Central memory CD8-positive, alpha-beta T cell (primary cell): Measurements from ENCODE around the gene ALPK3.
"Not testable (repeated sequence)": the region's sequence is repeated elsewhere in the genome, so short reads cannot be mapped to it uniquely, and the experiment has no call there.

Experiments
- ATAC-seq: fragments of 150-1000 bp; cut with Tn5 transposase; replicated peaks from 2 replicates; pipeline ENCODE4 v1.10.0; 2022; ENCODE audit warnings: mild to moderate bottlenecking, moderate FRiP score, moderate number of reproducible peaks; ENCODE audit not compliant: poor library complexity, severe bottlenecking; ENCODE audit errors: extremely low read depth
- DNase-seq, 2 donors: peaks; one replicate each; pipeline ENCODE4 v3.0.0; 2021; ENCODE audit warnings: low spot score in 2 of 2
- H3K27ac Mint-ChIP-seq: one replicate; pipeline ENCODE4 v1.8.0; 2022; ENCODE audit warnings: low read depth, mild to moderate bottlenecking, moderate library complexity, mixed read lengths
- H3K27me3 Mint-ChIP-seq: one replicate; pipeline ENCODE4 v1.8.0; 2022; ENCODE audit warnings: mixed read lengths
- H3K36me3 Mint-ChIP-seq: one replicate; pipeline ENCODE4 v1.8.0; 2022; ENCODE audit warnings: mild to moderate bottlenecking, moderate library complexity, mixed read lengths; ENCODE audit not compliant: insufficient read depth
- H3K4me1 Mint-ChIP-seq: one replicate; pipeline ENCODE4 v1.8.0; 2022; ENCODE audit warnings: mixed read lengths
- H3K4me3 Mint-ChIP-seq: one replicate; pipeline ENCODE4 v1.8.0; 2022; ENCODE audit warnings: mild to moderate bottlenecking, moderate library complexity, mixed read lengths
- H3K9me3 Mint-ChIP-seq: one replicate; pipeline ENCODE4 v1.8.0; 2022; ENCODE audit warnings: mixed read lengths

The ALPK3 gene

DNA sequence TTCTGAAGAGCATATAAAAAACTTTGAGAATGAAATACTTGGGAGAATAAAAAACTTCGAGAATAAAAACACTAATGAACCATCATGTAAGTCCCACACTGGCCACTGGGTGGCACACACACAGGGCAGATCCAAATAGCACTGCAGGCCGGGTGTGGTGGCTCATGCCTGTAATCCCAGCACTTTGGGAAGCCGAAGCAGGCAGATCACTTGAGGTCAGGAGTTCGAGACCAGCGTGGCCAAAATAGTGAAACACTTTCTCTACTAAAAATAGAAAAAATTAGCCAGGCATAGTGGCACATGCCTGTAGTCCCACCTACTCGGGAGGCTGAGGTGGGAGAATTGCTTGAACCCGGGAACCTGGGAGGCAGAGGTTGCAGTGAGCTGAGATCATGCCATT lies 28.5 kb downstream of the ALPK3 start:
- H3K9me3 Mint-ChIP-seq, ATAC-seq, DNase-seq, H3K4me1 Mint-ChIP-seq, H3K27ac Mint-ChIP-seq, H3K36me3 Mint-ChIP-seq, H3K4me3 Mint-ChIP-seq: not testable (repeated sequence)
- H3K27me3 Mint-ChIP-seq, result peaks cover 11% of the 10 kb centered on the region

DNA sequence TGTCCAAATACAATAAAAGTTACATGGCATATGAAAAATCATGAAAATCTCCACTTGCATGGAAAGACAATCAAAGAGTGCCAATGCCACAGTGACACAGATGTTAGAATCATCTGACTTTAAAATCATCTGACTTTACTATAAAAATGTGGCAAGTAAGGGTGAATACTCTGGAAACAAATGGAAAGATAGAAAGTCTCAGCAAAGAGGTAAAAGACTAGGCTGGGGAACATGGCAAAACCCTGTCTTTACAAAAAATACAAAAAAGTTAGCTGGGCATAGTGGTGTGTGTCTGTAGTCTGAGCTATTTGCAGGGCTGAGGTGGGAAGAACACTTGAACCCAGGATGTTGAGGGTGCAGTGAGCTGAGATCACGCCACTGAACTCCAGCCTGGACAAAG lies 29.1 kb downstream of the ALPK3 start:
- no peaks in the 10 kb centered on the region for H3K4me1 Mint-ChIP-seq
- H3K4me3 Mint-ChIP-seq, result no peak overlapping the region
- no peak overlapping the region for H3K27ac Mint-ChIP-seq
- DNase-seq (no peak), ATAC-seq (no peak)
- peaks cover 6% of the 10 kb centered on the region for H3K27me3 Mint-ChIP-seq
- peaks cover 2% of the 10 kb centered on the region for H3K36me3 Mint-ChIP-seq
- H3K9me3 Mint-ChIP-seq, result peaks cover 6% of the 10 kb centered on the region

DNA sequence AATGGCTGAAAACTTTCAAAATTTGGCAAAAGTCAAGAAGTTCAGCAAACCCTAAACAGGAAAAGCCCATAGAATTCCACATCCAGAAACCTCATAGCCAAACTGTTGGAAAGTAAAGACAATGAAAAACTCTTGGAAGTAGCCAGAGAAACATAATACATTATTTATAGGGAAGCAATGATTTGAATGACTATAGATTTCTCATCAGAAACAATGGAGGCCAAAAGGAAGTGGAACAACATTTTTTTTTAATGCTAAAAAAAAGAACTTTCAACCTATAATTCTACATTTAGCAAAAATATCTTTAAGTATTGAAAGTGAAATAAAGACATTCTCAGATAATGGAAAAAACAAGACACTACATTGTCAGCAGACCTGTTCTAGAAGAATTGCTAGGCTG lies 30.2 kb downstream of the ALPK3 start:
- no peak overlapping the region for H3K4me3 Mint-ChIP-seq
- H3K9me3 Mint-ChIP-seq, result peaks cover 6% of the 10 kb centered on the region
- DNase-seq, result no peak
- ATAC-seq, result no peak
- H3K27me3 Mint-ChIP-seq, result no peaks in the 10 kb centered on the region
- H3K36me3 Mint-ChIP-seq, result peaks cover 2% of the 10 kb centered on the region
- no peaks in the 10 kb centered on the region for H3K4me1 Mint-ChIP-seq
- H3K27ac Mint-ChIP-seq, result no peak overlapping the region

DNA sequence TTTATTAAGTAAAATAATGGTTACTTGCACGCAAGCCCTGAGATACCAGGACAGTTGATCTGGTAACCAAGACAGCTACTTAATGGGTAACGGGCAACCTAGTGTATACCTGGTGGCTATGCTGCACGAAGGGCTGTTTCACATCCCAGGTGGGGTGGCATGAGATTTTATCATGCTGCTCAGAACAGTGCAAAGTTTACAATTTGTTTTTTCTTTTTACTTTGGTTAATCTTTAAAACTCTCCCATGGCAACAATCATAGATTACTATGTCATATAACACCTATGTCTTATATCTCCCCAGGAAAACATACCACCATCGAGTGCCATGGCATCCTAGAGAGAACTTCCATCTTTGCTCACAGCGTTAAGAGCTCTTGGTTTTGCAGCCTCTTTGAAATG lies 35.1 kb downstream of the ALPK3 start:
- H3K36me3 Mint-ChIP-seq, result peaks cover 2% of the 10 kb centered on the region
- ATAC-seq, result no peak
- DNase-seq, result no peak
- no peaks in the 10 kb centered on the region for H3K4me1 Mint-ChIP-seq
- H3K27me3 Mint-ChIP-seq, result no peaks in the 10 kb centered on the region
- no peak overlapping the region for H3K27ac Mint-ChIP-seq
- H3K4me3 Mint-ChIP-seq, result no peak overlapping the region
- H3K9me3 Mint-ChIP-seq, result peaks cover under 1% of the 10 kb centered on the region

DNA sequence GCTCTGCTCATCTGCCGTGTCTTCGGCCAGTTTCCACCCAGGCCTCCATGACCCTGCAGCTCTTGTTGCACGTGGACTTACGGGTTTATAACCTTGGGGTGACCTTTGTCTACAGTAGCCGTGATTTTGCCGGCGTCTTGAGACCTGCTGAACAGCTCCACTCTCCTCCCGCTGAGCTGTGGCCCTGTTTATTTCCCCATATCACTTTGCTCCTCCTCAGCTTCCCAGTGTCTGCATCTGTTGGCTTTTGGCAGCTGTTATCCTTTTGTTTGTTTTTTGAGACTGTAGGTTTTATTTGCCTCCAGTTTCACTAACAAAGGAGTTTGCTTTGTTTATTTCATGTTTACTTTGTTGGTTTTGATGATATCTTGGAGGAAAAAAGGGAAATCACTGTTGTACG lies 38.0 kb downstream of the ALPK3 start:
- Mint-ChIP-seq H3K9me3 (no peaks in the 10 kb centered on the region), H3K27ac (no peak overlapping the region), H3K4me1 (no peaks in the 10 kb centered on the region), H3K27me3 (no peaks in the 10 kb centered on the region), H3K4me3 (no peak overlapping the region), H3K36me3 (no peaks in the 10 kb centered on the region)
- no peak for DNase-seq
- ATAC-seq, result no peak

DNA sequence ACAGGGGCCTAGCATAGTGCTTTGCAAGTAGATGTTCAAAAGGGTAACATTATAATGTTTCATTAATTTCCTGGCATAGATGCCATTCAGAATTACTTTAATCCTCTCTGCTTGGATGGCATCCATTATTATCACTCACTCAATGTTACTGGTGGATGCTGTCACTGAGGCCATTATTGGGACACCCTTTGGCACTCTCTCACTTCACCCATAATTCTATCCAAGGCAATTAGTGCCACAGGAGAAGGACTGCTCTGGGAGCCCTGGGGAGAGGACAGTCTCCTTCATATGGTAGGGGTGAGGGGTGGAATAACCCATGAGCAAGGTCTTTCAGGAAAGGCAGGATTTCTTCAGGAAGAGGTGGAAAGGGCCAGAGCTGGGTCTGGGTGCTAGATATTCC lies 38.6 kb downstream of the ALPK3 start:
- no peaks in the 10 kb centered on the region for H3K9me3 Mint-ChIP-seq
- no peak overlapping the region for H3K27ac Mint-ChIP-seq
- no peaks in the 10 kb centered on the region for H3K36me3 Mint-ChIP-seq
- no peak overlapping the region for H3K4me3 Mint-ChIP-seq
- ATAC-seq (no peak), DNase-seq (no peak)
- no peaks in the 10 kb centered on the region for H3K27me3 Mint-ChIP-seq
- H3K4me1 Mint-ChIP-seq, result no peaks in the 10 kb centered on the region

DNA sequence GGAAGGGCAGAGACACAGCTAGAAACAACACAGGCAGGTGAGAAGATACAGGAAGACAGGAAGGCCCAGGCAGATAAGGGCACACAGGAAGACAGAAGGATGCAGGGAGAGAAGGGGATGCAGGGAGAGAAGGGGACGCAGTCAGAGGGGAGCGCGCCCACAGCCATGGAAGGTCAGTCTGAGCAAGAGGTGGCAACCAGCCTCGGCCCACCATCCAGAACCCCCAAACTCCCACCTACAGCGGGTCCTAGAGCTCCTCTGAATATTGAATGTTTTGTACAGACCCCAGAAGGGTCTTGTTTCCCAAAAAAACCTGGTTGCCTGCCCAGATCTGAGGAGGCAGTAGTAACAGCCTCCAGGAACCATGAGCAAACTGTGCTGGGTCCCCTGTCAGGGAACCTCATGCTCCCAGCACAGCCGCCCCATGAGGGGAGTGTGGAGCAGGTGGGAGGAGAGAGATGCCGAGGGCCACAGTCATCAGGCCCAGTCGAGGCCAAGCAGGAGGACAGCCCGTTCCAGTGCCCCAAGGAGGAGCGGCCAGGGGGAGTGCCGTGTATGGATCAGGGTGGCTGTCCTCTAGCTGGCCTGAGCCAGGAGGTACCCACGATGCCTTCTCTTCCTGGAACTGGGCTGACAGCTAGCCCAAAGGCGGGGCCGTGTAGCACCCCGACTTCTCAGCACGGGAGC lies 39.7 kb downstream of the ALPK3 start:
- no peak overlapping the region for H3K27ac Mint-ChIP-seq
- no peak overlapping the region for H3K4me3 Mint-ChIP-seq
- ATAC-seq (no peak), DNase-seq (no peak)
- no peaks in the 10 kb centered on the region for H3K9me3 Mint-ChIP-seq
- no peaks in the 10 kb centered on the region for H3K36me3 Mint-ChIP-seq
- H3K4me1 Mint-ChIP-seq, result no peaks in the 10 kb centered on the region
- H3K27me3 Mint-ChIP-seq, result no peaks in the 10 kb centered on the region

DNA sequence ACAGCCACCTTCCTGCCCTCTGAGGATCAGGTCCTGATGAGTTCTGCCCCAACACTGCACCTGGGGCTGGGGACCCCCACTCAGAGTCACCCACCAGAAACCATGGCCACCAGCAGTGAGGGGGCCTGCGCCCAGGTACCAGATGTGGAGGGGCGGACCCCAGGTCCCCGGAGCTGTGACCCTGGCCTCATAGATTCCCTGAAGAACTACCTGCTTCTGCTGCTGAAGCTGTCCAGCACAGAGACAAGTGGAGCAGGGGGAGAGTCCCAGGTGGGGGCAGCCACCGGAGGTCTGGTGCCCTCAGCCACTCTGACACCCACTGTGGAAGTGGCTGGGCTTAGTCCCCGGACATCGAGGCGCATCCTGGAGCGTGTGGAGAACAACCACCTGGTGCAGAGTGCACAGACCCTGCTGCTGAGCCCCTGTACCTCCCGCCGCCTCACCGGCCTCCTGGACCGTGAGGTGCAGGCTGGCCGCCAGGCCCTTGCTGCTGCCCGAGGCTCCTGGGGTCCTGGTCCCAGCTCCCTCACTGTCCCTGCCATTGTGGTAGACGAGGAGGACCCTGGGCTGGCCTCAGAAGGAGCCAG lies 40.4 kb downstream of the ALPK3 start:
- Mint-ChIP-seq H3K27ac (no peak overlapping the region), H3K4me1 (no peaks in the 10 kb centered on the region), H3K4me3 (no peak overlapping the region), H3K27me3 (no peaks in the 10 kb centered on the region), H3K36me3 (no peaks in the 10 kb centered on the region), H3K9me3 (no peaks in the 10 kb centered on the region)
- DNase-seq, result no peak
- ATAC-seq, result no peak

DNA sequence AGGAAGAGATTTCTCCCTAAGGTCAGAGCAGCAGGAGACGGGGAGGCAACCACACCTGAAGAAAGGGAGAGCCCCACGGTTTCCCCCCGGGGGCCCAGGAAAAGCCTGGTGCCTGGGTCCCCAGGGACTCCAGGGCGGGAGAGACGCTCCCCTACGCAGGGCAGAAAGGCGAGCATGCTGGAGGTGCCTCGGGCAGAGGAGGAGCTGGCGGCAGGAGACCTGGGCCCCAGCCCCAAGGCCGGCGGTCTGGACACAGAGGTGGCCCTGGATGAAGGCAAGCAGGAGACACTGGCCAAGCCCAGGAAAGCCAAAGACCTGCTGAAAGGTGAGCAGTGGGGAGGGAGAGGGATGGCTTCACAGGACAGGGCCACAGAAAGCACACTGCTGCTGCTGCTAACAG lies 41.1 kb downstream of the ALPK3 start:
- no peak overlapping the region for H3K4me3 Mint-ChIP-seq
- H3K9me3 Mint-ChIP-seq, result no peaks in the 10 kb centered on the region
- DNase-seq (no peak), ATAC-seq (no peak)
- H3K36me3 Mint-ChIP-seq, result no peaks in the 10 kb centered on the region
- H3K27ac Mint-ChIP-seq, result no peak overlapping the region
- H3K4me1 Mint-ChIP-seq, result no peaks in the 10 kb centered on the region
- no peaks in the 10 kb centered on the region for H3K27me3 Mint-ChIP-seq

DNA sequence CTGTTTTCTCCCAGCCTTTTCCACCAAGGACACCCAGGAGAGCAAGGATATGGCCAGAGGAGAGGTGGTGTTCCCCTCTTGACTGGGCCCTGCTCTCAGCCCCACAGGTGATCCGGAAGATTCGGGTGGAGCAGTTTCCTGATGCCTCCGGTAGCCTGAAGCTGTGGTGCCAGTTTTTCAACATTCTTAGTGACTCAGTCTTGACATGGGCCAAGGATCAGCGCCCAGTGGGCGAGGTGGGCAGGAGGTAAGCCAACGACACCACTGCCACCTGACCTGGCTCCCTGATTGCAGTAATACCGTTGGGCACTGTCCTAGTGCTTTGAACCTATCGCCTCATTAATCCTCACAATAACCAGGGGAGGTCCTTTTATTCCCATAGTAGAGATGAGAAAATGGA lies 42.0 kb downstream of the ALPK3 start:
- DNase-seq (no peak), ATAC-seq (no peak)
- no peaks in the 10 kb centered on the region for H3K4me1 Mint-ChIP-seq
- H3K27ac Mint-ChIP-seq, result no peak overlapping the region
- H3K9me3 Mint-ChIP-seq, result no peaks in the 10 kb centered on the region
- H3K27me3 Mint-ChIP-seq, result no peaks in the 10 kb centered on the region
- H3K4me3 Mint-ChIP-seq, result no peak overlapping the region
- H3K36me3 Mint-ChIP-seq, result peaks cover 1% of the 10 kb centered on the region

DNA sequence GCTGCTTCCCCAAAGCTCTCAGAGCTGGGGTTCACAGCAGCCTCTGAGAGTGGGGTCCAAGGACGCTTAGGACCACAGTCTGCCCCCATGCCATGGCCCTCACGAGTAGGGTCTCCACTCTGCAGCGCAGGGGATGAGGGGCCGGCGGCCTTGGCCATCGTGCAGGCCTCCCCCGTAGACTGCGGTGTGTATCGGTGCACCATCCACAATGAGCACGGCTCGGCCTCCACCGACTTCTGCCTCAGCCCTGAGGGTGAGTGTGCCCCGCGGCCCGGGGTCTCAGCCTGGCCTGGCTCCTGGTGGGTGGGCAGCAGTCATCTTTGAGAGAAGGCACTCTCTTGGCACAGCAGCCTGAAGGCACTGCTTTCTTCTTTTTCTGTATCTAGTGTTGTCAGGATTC lies 42.5 kb downstream of the ALPK3 start:
- DNase-seq (no peak), ATAC-seq (no peak)
- Mint-ChIP-seq H3K4me3 (no peak overlapping the region), H3K27me3 (no peaks in the 10 kb centered on the region), H3K36me3 (peaks cover 1% of the 10 kb centered on the region), H3K4me1 (no peaks in the 10 kb centered on the region), H3K9me3 (no peaks in the 10 kb centered on the region), H3K27ac (no peak overlapping the region)

DNA sequence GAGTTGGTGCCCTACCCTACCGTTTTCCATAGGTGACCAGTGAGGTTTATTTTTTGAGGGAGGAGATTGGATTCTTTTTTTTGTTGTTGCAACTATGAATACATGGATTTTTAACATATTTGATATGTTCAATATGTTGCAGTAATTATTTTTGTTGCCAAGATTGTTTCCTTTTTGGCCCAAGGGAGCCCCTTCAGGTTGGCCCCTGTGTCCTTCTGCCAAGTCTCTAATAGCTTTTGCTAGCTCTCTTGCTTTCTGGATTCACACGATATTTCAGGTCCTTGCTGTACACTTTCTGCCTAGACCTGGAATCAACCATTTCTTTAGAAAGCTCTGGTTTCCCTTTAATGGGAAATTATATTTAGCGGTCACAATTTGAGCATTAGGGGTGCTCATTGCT lies 44.6 kb downstream of the ALPK3 start:
- H3K4me1 Mint-ChIP-seq, result no peaks in the 10 kb centered on the region
- ATAC-seq (no peak), DNase-seq (no peak)
- no peak overlapping the region for H3K4me3 Mint-ChIP-seq
- H3K27ac Mint-ChIP-seq, result no peak overlapping the region
- no peaks in the 10 kb centered on the region for H3K27me3 Mint-ChIP-seq
- no peaks in the 10 kb centered on the region for H3K9me3 Mint-ChIP-seq
- H3K36me3 Mint-ChIP-seq, result peaks cover 1% of the 10 kb centered on the region

DNA sequence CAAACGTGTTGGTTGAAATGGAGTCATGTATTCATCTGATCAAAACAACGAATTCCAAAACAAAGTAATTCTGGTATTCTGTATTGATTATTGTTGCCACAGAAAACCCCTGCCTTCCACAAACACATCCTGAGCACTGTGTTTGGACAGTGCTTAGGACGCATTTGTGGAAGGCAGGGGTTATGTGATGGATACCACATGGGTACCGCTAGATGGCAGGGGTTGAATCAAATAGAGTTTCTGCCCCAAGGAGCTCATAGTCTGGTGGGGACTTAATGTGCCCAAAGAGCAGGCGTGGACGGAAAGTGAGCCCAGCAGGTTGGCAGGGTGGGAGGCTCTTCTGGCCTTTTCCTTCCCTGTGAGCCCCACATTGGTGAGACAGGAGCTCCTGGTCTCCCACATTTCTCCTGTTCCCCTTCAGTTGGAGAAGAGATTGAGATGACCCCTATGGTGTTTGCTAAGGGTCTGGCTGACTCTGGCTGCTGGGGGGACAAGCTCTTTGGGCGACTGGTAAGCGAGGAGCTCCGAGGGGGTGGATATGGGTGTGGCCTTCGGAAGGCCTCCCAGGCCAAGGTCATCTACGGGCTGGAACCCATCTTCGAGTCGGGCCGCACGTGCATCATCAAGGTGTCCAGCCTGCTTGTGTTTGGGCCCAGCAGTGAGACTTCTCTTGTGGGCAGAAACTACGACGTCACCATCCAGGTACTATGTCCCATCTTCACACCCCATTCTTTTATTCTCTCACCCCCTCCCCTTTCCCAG lies 45.2 kb downstream of the ALPK3 start:
- peaks cover 1% of the 10 kb centered on the region for H3K36me3 Mint-ChIP-seq
- no peaks in the 10 kb centered on the region for H3K9me3 Mint-ChIP-seq
- H3K27me3 Mint-ChIP-seq, result no peaks in the 10 kb centered on the region
- no peak overlapping the region for H3K27ac Mint-ChIP-seq
- ATAC-seq (no peak), DNase-seq (no peak)
- H3K4me3 Mint-ChIP-seq, result no peak overlapping the region
- H3K4me1 Mint-ChIP-seq, result no peaks in the 10 kb centered on the region
